Naive thymus-derived CD4-positive, alpha-beta T cell (primary cell): Measurements from ENCODE around the gene MAS1. TPM values are rescaled to one million over a fixed set of nuclear protein-coding genes. Genes with fewer than 3 reads are reported as not detected.
"Not testable (repeated sequence)": the region's sequence is repeated elsewhere in the genome, so short reads cannot be mapped to it uniquely, and the experiment has no call there.

Source experiments
- ATAC-seq: fragments of 150-1000 bp; cut with Tn5 transposase; 2 replicates; pipeline ENCODE4 v1.10.0; 2021; ENCODE audit warnings: mild to moderate bottlenecking, moderate library complexity
- CTCF ChIA-PET: fragments of 350-600 bp; sonication (Branson Sonifier 250); formaldehyde crosslinking; loops from one replicate; lab custom pipeline; 2021; ENCODE audit warnings: antibody characterized with exemption; lab: Charles Lee
- POLR2A ChIA-PET: fragments of 350-600 bp; sonication (Branson Sonifier 250); formaldehyde crosslinking; loops from one replicate; lab custom pipeline; 2021; ENCODE audit warnings: antibody characterized with exemption, inconsistent platforms; lab: Charles Lee
- DNase-seq, 9 donors: peaks; one replicate each; pipeline versions ENCODE4 v3.0.0 to v3.0.0-alpha.2; 2020 to 2022; ENCODE audit warnings: mixed read lengths in 1 of 9
- H3K27ac ChIP-seq: one replicate; pipeline ENCODE4 v1.7.0; 2013; ENCODE audit warnings: mild to moderate bottlenecking, low read depth, low read length, moderate library complexity
- H3K27me3 ChIP-seq, 2 donors: one replicate each; pipeline ENCODE4 v1.7.0; 2013; ENCODE audit warnings: low read length in 2 of 2, mild to moderate bottlenecking in 2 of 2, moderate library complexity in 2 of 2; ENCODE audit not compliant: control insufficient read depth in 2 of 2, insufficient read depth in 2 of 2
- H3K36me3 ChIP-seq, 3 experiments: 1 replicate in 2 of 3; 2 replicates in 1 of 3; pipeline ENCODE4 v1.7.0; 2013; ENCODE audit warnings: low read length in 3 of 3, mild to moderate bottlenecking in 3 of 3, moderate library complexity in 1 of 3; ENCODE audit not compliant: insufficient read depth in 3 of 3, control insufficient read depth in 2 of 3
- H3K4me1 ChIP-seq, 2 donors: one replicate each; pipeline ENCODE4 v1.7.0; 2013; ENCODE audit warnings: low read length in 2 of 2, mild to moderate bottlenecking in 2 of 2, moderate library complexity in 1 of 2; ENCODE audit not compliant: control insufficient read depth in 2 of 2, insufficient read depth in 2 of 2
- H3K4me3 ChIP-seq: 2 replicates; pipeline ENCODE4 v1.7.0; 2013; ENCODE audit warnings: mild to moderate bottlenecking, low read length
- H3K9me3 ChIP-seq, 3 experiments: 1 replicate in 2 of 3; 2 replicates in 1 of 3; pipeline ENCODE4 v1.7.0; 2013; ENCODE audit warnings: low read length in 3 of 3; ENCODE audit not compliant: control insufficient read depth in 2 of 3
- H3K27ac Mint-ChIP-seq, 9 donors: one replicate each; pipeline ENCODE4 v1.8.0; 2020 to 2022; ENCODE audit warnings: mixed read lengths in 9 of 9, mild to moderate bottlenecking in 8 of 9, moderate library complexity in 5 of 9, inconsistent platforms in 2 of 9
- H3K27me3 Mint-ChIP-seq, 5 donors: one replicate each; pipeline ENCODE4 v1.8.0; 2021 to 2022; ENCODE audit warnings: mixed read lengths in 5 of 5, mild to moderate bottlenecking in 1 of 5
- H3K36me3 Mint-ChIP-seq, 5 donors: one replicate each; pipeline ENCODE4 v1.8.0; 2020 to 2022; ENCODE audit warnings: mixed read lengths in 5 of 5, mild to moderate bottlenecking in 3 of 5, inconsistent platforms in 1 of 5
- H3K4me1 Mint-ChIP-seq, 7 donors: one replicate each; pipeline ENCODE4 v1.8.0; 2020 to 2022; ENCODE audit warnings: mixed read lengths in 7 of 7, mild to moderate bottlenecking in 3 of 7, inconsistent platforms in 1 of 7
- H3K4me3 Mint-ChIP-seq, 10 donors: one replicate each; pipeline ENCODE4 v1.8.0; 2020 to 2022; ENCODE audit warnings: mild to moderate bottlenecking in 10 of 10, mixed read lengths in 10 of 10, moderate library complexity in 6 of 10, inconsistent platforms in 2 of 10
- H3K9me3 Mint-ChIP-seq, 11 donors: one replicate each; pipeline ENCODE4 v1.8.0; 2020 to 2022; ENCODE audit warnings: mixed read lengths in 11 of 11, mild to moderate bottlenecking in 4 of 11, inconsistent platforms in 1 of 11, moderate library complexity in 1 of 11
- intact Hi-C, 2 donors: fragments of 100-400 bp; cut with micrococcal nuclease; formaldehyde crosslinking; loops; one replicate each; pipeline ENCODE4 v1.15.1; 2023
- polyA plus RNA-seq, 2 donors: library from polyadenylated mRNA; unstranded; fragments of 300-500 nt; fragmentation: Illumina TruSeq; gene quantifications; one replicate each; pipeline ENCODE4 v1.2.3, GENCODE V29; 2021
- total RNA-seq, 6 experiments: library from RNA in 5 of 6; stranded (reverse) in 5 of 6; gene quantifications; 1 replicate in 5 of 6; 2 replicates in 1 of 6; pipeline ENCODE4 v1.2.3 and lab custom pipeline; 2021 to 2026

MAS1 gene
- total and polyA plus RNA-seq, 7 experiments from 2014 or later, result not detected

DNA sequence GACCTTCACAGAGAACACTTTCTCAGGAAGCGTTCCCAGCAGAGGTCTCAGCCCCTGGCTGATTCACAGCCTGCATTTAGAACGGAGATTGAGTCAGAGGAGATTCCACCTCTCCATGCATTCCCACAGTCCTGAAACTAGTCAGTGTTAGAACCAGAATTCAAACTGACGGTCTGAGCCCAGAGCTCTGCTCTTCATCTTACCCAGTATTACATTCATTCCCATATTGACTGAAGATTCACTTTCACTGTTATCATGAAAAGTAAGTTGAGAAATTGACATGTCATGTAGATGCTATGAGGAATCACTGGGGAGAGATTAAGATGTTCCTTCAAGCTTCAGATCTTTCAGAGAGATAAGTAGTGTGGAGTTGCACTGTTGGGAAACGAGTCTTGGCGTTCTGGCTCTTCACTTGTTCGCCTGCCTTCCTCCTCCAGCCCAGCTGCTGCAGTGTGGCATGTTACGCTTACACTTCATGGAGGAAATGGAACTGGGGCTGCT lies 28.3 kb downstream of the MAS1 start:
- Histone ChIP-seq H3K4me3 (no peak overlapping the region), H3K27me3 (no peaks in the 10 kb centered on the region), H3K4me1 (no peaks in the 10 kb centered on the region), H3K9me3 (no peaks in the 10 kb centered on the region), H3K27ac (no peak overlapping the region), H3K36me3 (no peaks in the 10 kb centered on the region)
- Mint-ChIP-seq H3K4me3 (no peak overlapping the region), H3K9me3 (peaks cover 0 to 20% (median 2%) of the 10 kb centered on the region in 11 donors), H3K4me1 (peaks cover 0 to 3% (median 0%) of the 10 kb centered on the region in 7 donors), H3K27me3 (peaks cover 2 to 11% (median 6%) of the 10 kb centered on the region in 5 donors), H3K36me3 (peaks cover 0 to 7% (median 2%) of the 10 kb centered on the region in 5 donors), H3K27ac (no peak overlapping the region)
- DNase-seq (no peak), ATAC-seq (no peak)
- ChIA-PET POLR2A (no interaction called here), CTCF (no interaction called here)
- intact Hi-C loops, result no loop called here

DNA sequence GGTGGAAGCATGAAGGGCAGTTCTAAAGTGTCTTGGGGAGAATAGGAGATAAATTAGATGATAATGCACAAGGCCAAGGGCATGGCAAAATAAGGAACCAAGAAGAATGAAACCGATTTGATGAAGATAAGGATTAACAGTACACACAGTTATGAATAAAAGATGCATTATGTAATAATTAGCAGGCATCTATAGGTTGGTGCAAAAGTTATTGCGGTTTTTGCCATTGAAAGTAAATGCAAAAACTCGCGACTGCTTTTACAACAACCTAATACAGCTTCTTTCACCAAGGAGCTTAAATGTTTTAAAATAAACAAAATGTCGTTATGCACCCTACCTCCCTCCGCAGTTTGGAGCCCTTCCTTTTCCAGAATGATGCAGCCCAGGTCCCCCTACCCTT lies 29.0 kb downstream of the MAS1 start:
- Mint-ChIP-seq H3K4me3 (no peak overlapping the region), H3K27me3 (peaks cover 0 to 15% (median 6%) of the 10 kb centered on the region in 5 donors), H3K4me1 (no peaks in the 10 kb centered on the region), H3K27ac (no peak overlapping the region), H3K36me3 (peaks cover 0 to 8% (median 3%) of the 10 kb centered on the region in 5 donors), H3K9me3 (peaks cover 0 to 27% (median 4%) of the 10 kb centered on the region in 11 donors)
- Histone ChIP-seq H3K4me1 (no peaks in the 10 kb centered on the region), H3K27ac (no peak overlapping the region), H3K4me3 (no peak overlapping the region), H3K27me3 (no peaks in the 10 kb centered on the region), H3K9me3 (no peaks in the 10 kb centered on the region), H3K36me3 (no peaks in the 10 kb centered on the region)
- ATAC-seq, result no peak
- no peak for DNase-seq
- ChIA-PET POLR2A (no interaction called here), CTCF (no interaction called here)
- intact Hi-C loops, result no loop called here

DNA sequence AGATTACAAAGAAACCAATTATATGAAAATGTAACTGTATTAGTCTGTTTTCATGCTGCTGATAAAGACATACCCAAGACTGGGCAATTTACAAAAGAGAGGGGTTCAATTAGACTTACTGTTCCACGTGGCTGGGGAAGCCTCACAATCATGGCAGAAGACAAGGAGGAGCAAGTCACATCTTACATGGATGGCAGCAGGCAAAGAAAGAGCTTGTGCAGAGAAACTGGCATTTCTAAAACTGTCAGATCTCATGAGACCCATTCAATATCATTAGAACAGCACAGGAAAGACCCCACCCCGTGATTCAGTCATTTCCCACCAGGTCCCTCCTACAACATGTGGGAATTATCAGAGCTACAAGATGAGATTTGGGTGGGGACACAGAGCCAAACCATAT lies 33.4 kb downstream of the MAS1 start:
- H3K36me3 ChIP-seq, POLR2A ChIA-PET, H3K4me3 ChIP-seq, intact Hi-C loops, H3K4me1 Mint-ChIP-seq, H3K27ac Mint-ChIP-seq, H3K27ac ChIP-seq, CTCF ChIA-PET, H3K27me3 ChIP-seq, H3K9me3 ChIP-seq, H3K4me3 Mint-ChIP-seq, H3K36me3 Mint-ChIP-seq, ATAC-seq, DNase-seq, H3K4me1 ChIP-seq: not testable (repeated sequence)
- Mint-ChIP-seq H3K27me3 (peaks cover 0 to 29% (median 0%) of the 10 kb centered on the region in 5 donors), H3K9me3 (peaks cover 0 to 27% (median 4%) of the 10 kb centered on the region in 11 donors)

DNA sequence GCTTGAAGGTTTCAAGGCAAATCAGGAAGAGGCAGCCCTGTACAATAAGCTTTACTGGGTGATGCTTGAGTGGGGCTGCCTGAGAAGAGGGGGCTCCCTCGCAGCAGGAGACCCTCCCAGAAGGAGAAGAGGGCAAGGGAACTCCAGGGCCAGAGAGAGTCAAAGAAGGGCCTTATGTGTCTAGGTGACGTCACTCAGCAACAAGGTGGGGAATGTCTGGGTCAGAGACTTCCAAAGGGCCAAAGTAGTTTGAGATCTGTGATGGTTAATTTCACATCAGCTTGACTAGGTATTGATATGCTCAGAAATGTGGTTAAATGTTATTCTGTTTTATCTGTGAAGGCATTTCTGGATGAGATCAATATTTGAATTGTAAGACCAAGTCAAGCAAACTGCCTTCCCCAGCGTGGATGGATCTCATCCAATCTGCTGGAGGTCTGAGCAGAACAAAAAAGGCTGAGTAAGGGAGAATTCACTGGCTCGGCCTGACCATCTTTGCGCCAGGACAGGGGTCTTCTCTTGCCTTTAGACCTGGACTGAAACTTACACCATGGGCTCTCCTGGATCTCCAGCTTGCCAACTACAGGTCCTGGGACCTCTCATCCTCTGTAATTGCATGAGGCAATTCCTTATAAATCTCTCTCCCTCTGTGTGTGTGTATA lies 35.9 kb downstream of the MAS1 start:
- peaks cover 5 to 23% (median 21%) of the 10 kb centered on the region in 7 donors for H3K4me1 Mint-ChIP-seq
- H3K36me3 Mint-ChIP-seq, result peaks cover 0 to 4% (median 1%) of the 10 kb centered on the region in 5 donors
- Histone ChIP-seq H3K27ac (no peak overlapping the region), H3K36me3 (no peaks in the 10 kb centered on the region), H3K4me1 (peaks cover 0 to 19% of the 10 kb centered on the region in 2 donors), H3K9me3 (no peaks in the 10 kb centered on the region), H3K27me3 (no peaks in the 10 kb centered on the region), H3K4me3 (no peak overlapping the region)
- no peak for ATAC-seq
- no peak overlapping the region for H3K4me3 Mint-ChIP-seq
- DNase-seq, result no peak
- ChIA-PET POLR2A (no interaction called here), CTCF (no interaction called here)
- H3K9me3 Mint-ChIP-seq, result peaks cover 0 to 21% (median 4%) of the 10 kb centered on the region in 11 donors
- H3K27ac Mint-ChIP-seq, result peak overlapping the region in 1 of 9 donors; percentile 67
- peaks cover 0 to 22% (median 0%) of the 10 kb centered on the region in 5 donors for H3K27me3 Mint-ChIP-seq
- intact Hi-C loops, result no loop called here

DNA sequence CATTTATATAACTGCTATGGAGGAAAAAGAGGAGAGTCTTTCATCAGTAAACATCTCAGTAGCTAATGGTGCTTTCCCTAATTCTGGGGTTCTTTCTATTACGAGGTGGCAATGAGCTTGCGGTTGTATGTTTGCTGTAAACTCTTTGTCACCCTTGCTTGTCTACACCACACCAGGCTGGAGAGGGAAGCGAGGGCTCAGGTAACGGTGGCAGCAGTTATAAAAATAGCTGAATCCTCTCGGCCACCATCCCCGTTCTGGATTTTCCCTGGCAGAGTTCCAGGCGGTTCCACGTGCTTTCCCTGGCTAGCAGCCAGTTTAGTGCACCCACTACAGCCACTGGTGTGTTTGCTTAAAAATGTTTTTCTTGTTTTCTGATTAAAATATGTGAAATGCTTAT lies 39.0 kb downstream of the MAS1 start:
- Mint-ChIP-seq H3K4me1 (peaks cover 5 to 28% (median 21%) of the 10 kb centered on the region in 7 donors), H3K27ac (peak overlapping the region in 5 of 9 donors; percentile 23 to 61 (median 51)), H3K36me3 (no peaks in the 10 kb centered on the region), H3K9me3 (no peaks in the 10 kb centered on the region), H3K27me3 (peaks cover 0 to 19% (median 0%) of the 10 kb centered on the region in 5 donors), H3K4me3 (no peak overlapping the region)
- H3K27me3 ChIP-seq, result no peaks in the 10 kb centered on the region
- peaks cover 0 to 19% of the 10 kb centered on the region in 2 donors for H3K4me1 ChIP-seq
- H3K36me3 ChIP-seq, result no peaks in the 10 kb centered on the region
- ChIA-PET POLR2A (no interaction called here), CTCF (interaction anchor here (0.6 to 1.9 kb wide), 3 partner anchors 8 to 1468 kb away, joined by 4 to 6 read pairs (median 6); no protein-coding TSS in a partner anchor)
- intact Hi-C loops, result no loop called here
- no peak overlapping the region for H3K27ac ChIP-seq
- no peaks in the 10 kb centered on the region for H3K9me3 ChIP-seq
- DNase-seq, result peak in 4 of 9 donors; percentile 9 to 38 (median 18)
- no peak overlapping the region for H3K4me3 ChIP-seq
- peak; percentile 75 for ATAC-seq

DNA sequence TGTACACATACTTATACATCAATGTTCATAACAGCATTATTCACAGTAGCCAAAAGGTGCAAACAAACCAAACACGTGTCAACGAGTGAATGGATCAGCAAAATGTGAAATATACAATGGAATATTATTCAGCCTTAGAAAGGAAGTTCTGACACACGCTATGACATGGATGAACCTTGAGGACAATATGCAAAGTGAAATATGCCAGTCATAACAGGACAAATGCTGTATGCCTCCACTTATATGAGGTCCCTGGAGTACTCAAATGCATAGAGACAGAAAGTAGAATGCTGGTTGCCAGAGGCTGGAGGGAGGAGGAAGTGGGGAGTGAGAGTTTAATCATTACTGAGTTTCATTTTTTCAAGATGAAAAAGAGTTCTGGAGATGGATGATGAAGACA lies 40.3 kb downstream of the MAS1 start:
- ATAC-seq (no peak), DNase-seq (peak in 1 of 9 donors; percentile 37)
- Histone ChIP-seq H3K36me3 (no peaks in the 10 kb centered on the region), H3K9me3 (peaks cover 0 to 3% (median 0%) of the 10 kb centered on the region in 3 experiments), H3K27ac (no peak overlapping the region), H3K27me3 (no peaks in the 10 kb centered on the region), H3K4me1 (peaks cover 0 to 19% of the 10 kb centered on the region in 2 donors), H3K4me3 (no peak overlapping the region)
- Mint-ChIP-seq H3K36me3 (no peaks in the 10 kb centered on the region), H3K27me3 (peaks cover 0 to 16% (median 0%) of the 10 kb centered on the region in 5 donors), H3K9me3 (peaks cover 0 to 7% (median 0%) of the 10 kb centered on the region in 11 donors), H3K4me3 (peak overlapping the region in 1 of 10 donors; percentile 37), H3K4me1 (peaks cover 5 to 28% (median 21%) of the 10 kb centered on the region in 7 donors), H3K27ac (peak overlapping the region in 2 of 9 donors; percentile 6 to 44)
- POLR2A ChIA-PET, result no interaction called here
- CTCF ChIA-PET, result no interaction called here
- intact Hi-C loops, result no loop called here
